Activated T-helper 1 cell treated with anti-CD3 and anti-CD28 coated beads, Interleukin-12 subunit alpha, Interleukin-12 subunit beta, Interleukin-2, Interleukin-4 antibody, amounts not matched to agents 30 ng/mL and 10 ng/mL and 1 ng/mL, durations not matched to agents 14 hours and 24 hours and 36 hours (primary cell): ENCODE results near the gene ATG9B. TPM values are rescaled to one million over a fixed set of nuclear protein-coding genes. Genes with fewer than 3 reads are reported as not detected.

Source experiments
- DNase-seq: peaks from one replicate; pipeline ENCODE4 v3.0.0; 2021; ENCODE audit warnings: low spot score
- H3K27ac Mint-ChIP-seq: one replicate; pipeline ENCODE4 v1.8.0; 2021; ENCODE audit warnings: mild to moderate bottlenecking, mixed read lengths
- H3K27me3 Mint-ChIP-seq: one replicate; pipeline ENCODE4 v1.8.0; 2022; ENCODE audit warnings: mild to moderate bottlenecking, moderate library complexity, mixed read lengths; ENCODE audit not compliant: insufficient read depth
- H3K36me3 Mint-ChIP-seq: one replicate; pipeline ENCODE4 v1.8.0; 2021; ENCODE audit warnings: low read depth, mixed read lengths
- H3K4me1 Mint-ChIP-seq: one replicate; pipeline ENCODE4 v1.8.0; 2021; ENCODE audit warnings: low read depth, mixed read lengths
- H3K4me3 Mint-ChIP-seq: one replicate; pipeline ENCODE4 v1.8.0; 2021; ENCODE audit warnings: mild to moderate bottlenecking, moderate library complexity, mixed read lengths
- H3K9me3 Mint-ChIP-seq: one replicate; pipeline ENCODE4 v1.8.0; 2021; ENCODE audit warnings: mixed read lengths
- intact Hi-C: fragments of 100-400 bp; cut with micrococcal nuclease; formaldehyde crosslinking; loops from one replicate; pipeline ENCODE4 v1.15.1; 2024
- total RNA-seq: library from RNA; stranded (reverse); gene quantifications from 2 replicates; pipeline ENCODE4 v1.2.3, GENCODE V29; 2022

The ATG9B gene
- 4.7 and 6.3 TPM in 2 replicates for total RNA-seq

DNA sequence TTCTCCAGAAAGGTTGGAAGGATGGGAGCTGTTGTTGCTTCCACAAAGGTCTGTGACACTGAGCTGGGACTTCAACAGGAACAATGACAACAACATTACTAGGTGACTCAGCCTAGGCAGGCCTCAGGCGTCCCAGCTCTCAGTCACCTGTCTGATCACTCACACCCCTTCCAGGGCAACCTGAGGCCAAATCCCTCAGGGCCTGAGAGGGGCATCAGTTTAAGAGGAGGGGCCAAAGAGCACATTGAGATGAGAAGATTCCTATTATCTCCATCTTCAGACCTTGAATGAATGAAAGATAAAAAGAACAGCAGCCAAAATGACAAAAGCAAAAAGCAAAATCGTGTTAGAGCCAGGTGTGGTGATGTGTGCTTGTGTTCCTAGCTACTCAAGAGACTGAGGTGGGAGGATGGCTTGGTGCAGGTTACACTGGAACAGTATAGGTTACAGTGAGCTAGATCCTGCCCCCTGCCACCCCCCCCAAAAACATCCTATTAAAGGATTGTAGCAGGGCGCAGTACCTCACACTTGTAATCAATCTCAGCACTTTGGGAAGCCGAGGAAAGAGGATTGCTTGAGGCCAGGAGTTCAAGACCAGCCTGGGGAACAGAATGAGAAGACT, at the start of gene ATG9B:
Gene ATG9B (minus strand): TSS at position 60 of the 622 bp plus-strand sequence. CDS start 71 bp downstream, outside the sequence.
- no peak within 1 kb of the TSS for H3K4me3 Mint-ChIP-seq
- DNase-seq, result no peak

GRCh38 chr7:151073990-151074389, 49.7 kb upstream of the ATG9B start:
- H3K27me3 Mint-ChIP-seq, result no peaks in the 10 kb centered on the region
- H3K4me3 Mint-ChIP-seq, result no peak overlapping the region
- H3K9me3 Mint-ChIP-seq, result no peaks in the 10 kb centered on the region
- H3K36me3 Mint-ChIP-seq, result peaks cover 28% of the 10 kb centered on the region
- no peak for DNase-seq
- no peak overlapping the region for H3K27ac Mint-ChIP-seq
- peaks cover 9% of the 10 kb centered on the region for H3K4me1 Mint-ChIP-seq
- intact Hi-C loops, result no loop called here

More for the DNA sequence above, at the start of gene ATG9B:
- intact Hi-C loops, result loop anchor here (5.0 kb wide), 2 partner anchors 328 to 357 kb away; no protein-coding TSS in a partner anchor
- Mint-ChIP-seq H3K27me3 (peaks cover 12% of the 10 kb centered on the region), H3K9me3 (no peaks in the 10 kb centered on the region), H3K4me1 (peaks cover 18% of the 10 kb centered on the region), H3K27ac (no peak within 1 kb of the TSS), H3K36me3 (peaks cover 3% of the 10 kb centered on the region)

DNA sequence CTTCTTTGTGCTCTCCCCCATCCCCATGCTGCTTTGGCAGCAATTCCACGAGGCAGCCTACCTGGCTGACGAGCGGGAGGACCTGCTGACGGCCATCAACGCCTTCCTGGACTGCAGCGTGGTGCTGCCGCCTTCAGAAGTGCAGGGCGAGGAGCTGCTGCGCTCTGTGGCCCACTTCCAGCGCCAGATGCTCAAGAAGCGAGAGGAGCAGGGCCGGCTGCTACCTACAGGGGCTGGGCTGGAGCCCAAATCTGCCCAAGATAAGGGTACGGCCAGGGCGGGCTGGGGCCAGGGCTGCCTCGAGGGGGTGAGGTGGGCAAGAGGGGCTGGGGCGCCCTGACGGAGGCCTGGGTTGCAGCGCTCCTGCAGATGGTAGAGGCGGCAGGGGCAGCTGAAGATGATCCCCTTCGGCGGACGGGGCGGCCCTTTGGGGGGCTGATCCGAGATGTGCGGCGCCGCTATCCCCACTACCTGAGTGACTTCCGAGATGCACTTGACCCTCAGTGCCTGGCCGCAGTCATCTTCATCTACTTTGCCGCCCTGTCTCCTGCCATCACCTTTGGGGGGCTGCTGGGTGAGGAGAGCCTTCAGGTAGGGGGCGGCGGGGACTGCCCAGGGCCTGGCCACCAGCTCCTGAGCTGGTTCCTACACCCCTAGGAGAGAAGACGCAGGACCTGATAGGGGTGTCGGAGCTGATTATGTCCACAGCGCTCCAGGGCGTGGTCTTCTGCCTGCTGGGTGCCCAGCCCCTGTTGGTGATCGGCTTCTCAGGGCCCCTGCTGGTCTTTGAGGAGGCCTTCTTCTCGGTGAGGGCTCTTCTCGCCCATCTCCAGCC, 47.0 kb upstream of the ATG9B start:
- H3K9me3 Mint-ChIP-seq, result no peaks in the 10 kb centered on the region
- H3K27ac Mint-ChIP-seq, result no peak overlapping the region
- DNase-seq, result no peak
- peaks cover 21% of the 10 kb centered on the region for H3K36me3 Mint-ChIP-seq
- intact Hi-C loops, result no loop called here
- H3K4me3 Mint-ChIP-seq, result no peak overlapping the region
- H3K27me3 Mint-ChIP-seq, result no peaks in the 10 kb centered on the region
- H3K4me1 Mint-ChIP-seq, result no peaks in the 10 kb centered on the region

GRCh38 chr7:151070574-151070960, 46.3 kb upstream of the ATG9B start:
- Mint-ChIP-seq H3K36me3 (peaks cover 15% of the 10 kb centered on the region), H3K27ac (peak overlapping the region; percentile 18), H3K9me3 (no peaks in the 10 kb centered on the region), H3K4me1 (no peaks in the 10 kb centered on the region), H3K27me3 (no peaks in the 10 kb centered on the region), H3K4me3 (no peak overlapping the region)
- intact Hi-C loops, result no loop called here
- DNase-seq, result no peak

GRCh38 chr7:151069841-151070573, 45.7 kb upstream of the ATG9B start:
- Mint-ChIP-seq H3K4me1 (no peaks in the 10 kb centered on the region), H3K9me3 (no peaks in the 10 kb centered on the region), H3K27me3 (no peaks in the 10 kb centered on the region), H3K27ac (no peak overlapping the region), H3K36me3 (peaks cover 17% of the 10 kb centered on the region), H3K4me3 (no peak overlapping the region)
- no peak for DNase-seq
- intact Hi-C loops, result no loop called here

- Mint-ChIP-seq H3K27me3 (no peaks in the 10 kb centered on the region), H3K27ac (no peak overlapping the region), H3K36me3 (peaks cover 12% of the 10 kb centered on the region), H3K4me3 (no peak overlapping the region), H3K9me3 (no peaks in the 10 kb centered on the region), H3K4me1 (no peaks in the 10 kb centered on the region)
- DNase-seq, result no peak
- intact Hi-C loops, result no loop called here
Observed at GRCh38 chr7:151068069-151068773, 43.9 kb upstream of the ATG9B start.

GRCh38 chr7:151066273-151066974, 42.1 kb upstream of the ATG9B start:
- Mint-ChIP-seq H3K27ac (no peak overlapping the region), H3K4me3 (no peak overlapping the region), H3K27me3 (no peaks in the 10 kb centered on the region), H3K9me3 (no peaks in the 10 kb centered on the region), H3K4me1 (peaks cover 5% of the 10 kb centered on the region), H3K36me3 (peaks cover 7% of the 10 kb centered on the region)
- intact Hi-C loops, result no loop called here
- DNase-seq, result no peak

DNA sequence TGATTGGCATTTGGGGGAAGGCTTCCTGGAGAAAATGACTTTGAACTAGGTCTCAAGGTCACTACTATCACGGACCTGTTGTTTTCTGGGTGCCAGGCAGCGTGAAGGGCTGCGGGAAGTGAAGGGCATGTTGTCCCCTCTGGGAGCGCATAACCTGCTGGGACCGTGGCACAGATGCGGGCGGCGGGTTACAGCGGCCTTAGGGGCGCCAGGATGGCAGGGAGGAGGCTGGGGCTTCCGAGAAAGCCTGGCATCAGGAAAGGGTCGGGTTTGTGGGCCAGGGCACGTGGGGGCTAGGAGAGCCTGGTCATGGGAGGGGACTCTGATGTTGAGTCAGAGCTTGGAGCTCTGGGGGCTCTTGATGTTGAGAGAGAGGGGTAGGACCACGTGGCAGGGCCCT, 41.2 kb upstream of the ATG9B start:
- peaks cover 14% of the 10 kb centered on the region for H3K4me1 Mint-ChIP-seq

DNA sequence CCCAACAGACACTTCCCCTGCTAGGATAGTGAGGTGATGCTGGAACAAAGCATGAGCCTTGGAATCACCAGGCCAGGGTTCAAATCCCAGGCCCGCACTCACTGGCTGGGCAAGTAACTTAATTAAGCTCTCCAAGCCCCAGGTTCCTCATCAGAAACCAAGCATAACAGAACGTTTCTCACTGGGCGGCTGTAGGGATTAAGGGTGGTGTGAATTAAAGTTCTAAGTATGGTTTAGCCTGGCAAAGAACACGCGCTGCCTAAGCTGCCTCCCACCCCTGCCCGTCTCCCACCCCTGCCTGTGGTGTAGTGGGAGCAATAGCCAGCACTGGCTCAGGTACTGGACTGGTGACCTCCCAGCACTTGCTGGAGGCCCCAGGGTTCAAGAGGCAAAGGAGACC, 40.7 kb upstream of the ATG9B start:
- peaks cover 7% of the 10 kb centered on the region for H3K36me3 Mint-ChIP-seq
- DNase-seq, result no peak
- no peak overlapping the region for H3K4me3 Mint-ChIP-seq
- intact Hi-C loops, result no loop called here
- H3K27me3 Mint-ChIP-seq, result no peaks in the 10 kb centered on the region
- no peak overlapping the region for H3K27ac Mint-ChIP-seq
- peaks cover 17% of the 10 kb centered on the region for H3K4me1 Mint-ChIP-seq
- no peaks in the 10 kb centered on the region for H3K9me3 Mint-ChIP-seq

More for the DNA sequence above, 41.2 kb upstream of the ATG9B start:
- no peaks in the 10 kb centered on the region for H3K27me3 Mint-ChIP-seq
- H3K27ac Mint-ChIP-seq, result no peak overlapping the region
- no peak overlapping the region for H3K4me3 Mint-ChIP-seq
- DNase-seq, result no peak
- intact Hi-C loops, result no loop called here
- H3K9me3 Mint-ChIP-seq, result no peaks in the 10 kb centered on the region
- H3K36me3 Mint-ChIP-seq, result peaks cover 7% of the 10 kb centered on the region

- no peak overlapping the region for H3K27ac Mint-ChIP-seq
- peaks cover 17% of the 10 kb centered on the region for H3K4me1 Mint-ChIP-seq
- no peaks in the 10 kb centered on the region for H3K9me3 Mint-ChIP-seq
- no peak overlapping the region for H3K4me3 Mint-ChIP-seq
- no peak for DNase-seq
- H3K36me3 Mint-ChIP-seq, result peaks cover 7% of the 10 kb centered on the region
- intact Hi-C loops, result no loop called here
- H3K27me3 Mint-ChIP-seq, result no peaks in the 10 kb centered on the region
Observed at GRCh38 chr7:151064454-151064853, 40.2 kb upstream of the ATG9B start.

DNA sequence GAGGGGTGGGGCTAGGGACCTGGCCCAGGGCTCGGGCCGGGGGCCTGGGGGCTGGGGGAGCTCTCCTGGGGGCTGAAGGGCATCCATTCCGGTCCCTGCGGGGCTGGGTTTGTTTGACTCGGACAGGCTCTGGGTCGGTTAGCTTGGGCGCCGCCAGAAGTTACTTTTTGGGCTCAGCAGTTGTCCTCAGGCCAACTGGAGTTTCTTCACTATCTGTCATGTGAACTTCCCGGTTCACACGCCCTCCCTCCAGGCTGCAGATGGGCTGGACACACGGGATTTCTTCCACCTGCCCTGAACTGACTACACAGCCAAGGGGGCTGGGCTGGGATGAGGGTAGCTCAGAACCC, 38.9 kb upstream of the ATG9B start:
- Mint-ChIP-seq H3K4me3 (peak overlapping the region; percentile 17), H3K4me1 (peaks cover 26% of the 10 kb centered on the region), H3K27ac (no peak overlapping the region), H3K9me3 (no peaks in the 10 kb centered on the region), H3K36me3 (peaks cover 4% of the 10 kb centered on the region), H3K27me3 (no peaks in the 10 kb centered on the region)
- intact Hi-C loops, result no loop called here
- no peak for DNase-seq
